ENCODE results near the gene ZNF488.
A peak's percentile ranks its signal among the peaks of the same experiment; 100 is the strongest.

ZNF488 gene, protein sequence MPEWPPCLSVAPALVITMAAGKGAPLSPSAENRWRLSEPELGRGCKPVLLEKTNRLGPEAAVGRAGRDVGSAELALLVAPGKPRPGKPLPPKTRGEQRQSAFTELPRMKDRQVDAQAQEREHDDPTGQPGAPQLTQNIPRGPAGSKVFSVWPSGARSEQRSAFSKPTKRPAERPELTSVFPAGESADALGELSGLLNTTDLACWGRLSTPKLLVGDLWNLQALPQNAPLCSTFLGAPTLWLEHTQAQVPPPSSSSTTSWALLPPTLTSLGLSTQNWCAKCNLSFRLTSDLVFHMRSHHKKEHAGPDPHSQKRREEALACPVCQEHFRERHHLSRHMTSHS

DNA sequence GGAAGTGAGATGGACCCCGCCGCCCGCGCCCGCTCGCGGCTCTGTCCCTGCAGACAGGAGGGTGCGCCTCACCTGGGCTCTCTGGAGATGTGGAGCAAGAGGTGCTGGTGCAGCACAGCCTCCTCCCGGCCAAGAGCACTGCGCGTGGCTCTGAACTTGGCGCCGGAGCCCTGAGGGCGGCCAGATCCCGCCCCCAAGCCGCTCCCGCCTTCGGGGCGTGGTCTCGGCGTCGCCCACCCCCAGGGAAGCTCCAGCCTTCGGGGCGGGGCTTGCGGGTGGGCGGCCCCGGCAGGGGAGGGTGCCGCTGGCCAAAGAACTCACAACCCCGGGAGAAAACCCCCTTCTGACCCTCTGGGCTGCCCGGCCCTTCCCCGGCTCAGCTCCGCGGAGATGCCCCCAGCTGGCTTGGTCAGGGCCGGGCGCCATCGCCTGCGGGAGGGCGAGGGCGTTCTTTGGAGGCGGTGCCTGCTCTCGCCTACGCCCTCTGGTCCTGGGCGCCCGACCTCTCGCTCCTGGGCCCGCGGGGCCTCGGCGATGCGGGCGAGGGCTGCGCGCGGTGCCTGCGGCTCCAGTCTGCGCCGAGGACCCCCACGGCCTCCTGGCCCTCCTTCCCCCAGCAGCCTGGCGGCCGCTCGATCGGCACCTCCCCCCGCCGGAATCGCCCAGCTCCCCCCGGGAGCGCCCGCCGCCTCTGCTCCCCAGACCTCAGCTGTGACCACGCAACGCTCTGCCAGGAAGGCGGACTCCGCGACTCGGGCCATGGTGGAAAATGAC lies at the start of gene ZNF488:
TSS of gene ZNF488 (minus strand) at position 146 of the 774 bp plus-strand sequence. CDS start 15,464 bp downstream, outside the sequence.
- H3K4me3 ChIP-seq (ENCODE audit: low read length): peak within 1 kb of the TSS; percentile 82
- no peaks in the 10 kb centered on the region for H3K9me3 ChIP-seq (ENCODE audit: control insufficient read depth, low read length)
- H3K36me3 ChIP-seq (ENCODE audit: control insufficient read depth, insufficient read depth, low read length, severe bottlenecking): no peaks in the 10 kb centered on the region
- no peaks in the 10 kb centered on the region for H3K4me1 ChIP-seq (ENCODE audit: control insufficient read depth, insufficient read depth, low read length)
- peak within 1 kb of the TSS; percentile 82 for H3K9ac ChIP-seq (ENCODE audit: low read length)
- H3K27me3 ChIP-seq (replicated peaks; ENCODE audit: control insufficient read depth, insufficient read depth, low read length): peaks cover 32% of the 10 kb centered on the region
- peak; percentile 90 for DNase-seq (ENCODE audit: low read depth)

DNA sequence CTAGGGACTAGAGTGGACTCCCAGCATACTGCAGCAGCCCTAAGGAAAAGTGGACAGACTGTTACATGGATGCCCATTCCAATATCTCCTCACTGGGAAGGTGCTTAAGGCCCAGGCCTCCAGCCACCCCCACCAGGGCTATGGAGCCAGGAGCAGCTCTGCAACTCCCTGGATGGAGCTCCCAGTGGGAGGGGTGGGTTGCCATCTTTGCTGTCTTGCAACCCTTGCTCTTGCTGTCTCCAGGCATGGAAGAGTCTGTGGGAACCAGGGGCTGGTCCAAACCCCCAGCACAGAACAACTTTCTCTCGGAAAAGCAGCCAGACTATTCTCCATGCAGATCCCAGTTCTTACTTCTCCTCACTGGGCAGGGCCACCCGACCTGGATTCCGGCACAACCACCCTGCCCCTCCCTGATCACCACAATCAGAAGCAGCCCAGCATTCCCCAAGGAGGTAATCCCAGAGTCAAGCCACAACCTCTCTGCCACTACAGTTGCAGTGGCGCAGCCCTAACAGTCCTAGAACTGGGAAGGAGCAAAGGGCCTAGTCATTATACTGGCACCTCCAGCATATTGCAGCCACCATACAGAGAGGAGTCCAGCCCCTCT lies 41.8 kb upstream of the ZNF488 start:
- no peaks in the 10 kb centered on the region for H3K9me3 ChIP-seq (ENCODE audit: control insufficient read depth, low read length)
- no peak for DNase-seq (ENCODE audit: low read depth)
- H3K36me3 ChIP-seq (ENCODE audit: control insufficient read depth, insufficient read depth, low read length, severe bottlenecking): no peaks in the 10 kb centered on the region
- no peak overlapping the region for H3K4me3 ChIP-seq (ENCODE audit: low read length)
- no peaks in the 10 kb centered on the region for H3K4me1 ChIP-seq (ENCODE audit: control insufficient read depth, insufficient read depth, low read length)
- no peaks in the 10 kb centered on the region for H3K27me3 ChIP-seq (replicated peaks; ENCODE audit: control insufficient read depth, insufficient read depth, low read length)
- H3K9ac ChIP-seq (ENCODE audit: low read length): no peak overlapping the region

DNA sequence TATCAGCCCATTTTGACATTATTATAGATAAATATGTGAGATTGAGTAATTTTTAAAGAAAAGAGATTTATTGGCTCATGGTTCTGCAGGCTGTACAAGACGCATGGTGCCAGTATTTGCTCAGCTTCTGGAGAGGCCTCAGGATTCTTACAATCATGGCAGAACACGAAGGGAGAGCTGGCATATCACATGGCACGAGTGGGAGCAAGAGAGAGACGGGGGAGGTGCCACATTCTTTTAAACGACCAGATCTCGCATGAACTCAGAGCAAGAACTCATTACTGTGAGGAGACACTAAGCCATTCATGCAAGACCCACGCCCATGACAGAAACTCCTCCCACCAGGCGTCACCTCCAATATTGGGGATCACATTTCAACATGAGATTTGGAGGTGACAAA lies 40.1 kb upstream of the ZNF488 start:
- Histone ChIP-seq H3K9me3 (ENCODE audit: control insufficient read depth, low read length) (no peaks in the 10 kb centered on the region), H3K4me3 (ENCODE audit: low read length) (no peak overlapping the region), H3K27me3 (replicated peaks; ENCODE audit: control insufficient read depth, insufficient read depth, low read length) (no peaks in the 10 kb centered on the region), H3K9ac (ENCODE audit: low read length) (no peak overlapping the region), H3K4me1 (ENCODE audit: control insufficient read depth, insufficient read depth, low read length) (no peaks in the 10 kb centered on the region), H3K36me3 (ENCODE audit: control insufficient read depth, insufficient read depth, low read length, severe bottlenecking) (no peaks in the 10 kb centered on the region)
- DNase-seq (ENCODE audit: low read depth): no peak

DNA sequence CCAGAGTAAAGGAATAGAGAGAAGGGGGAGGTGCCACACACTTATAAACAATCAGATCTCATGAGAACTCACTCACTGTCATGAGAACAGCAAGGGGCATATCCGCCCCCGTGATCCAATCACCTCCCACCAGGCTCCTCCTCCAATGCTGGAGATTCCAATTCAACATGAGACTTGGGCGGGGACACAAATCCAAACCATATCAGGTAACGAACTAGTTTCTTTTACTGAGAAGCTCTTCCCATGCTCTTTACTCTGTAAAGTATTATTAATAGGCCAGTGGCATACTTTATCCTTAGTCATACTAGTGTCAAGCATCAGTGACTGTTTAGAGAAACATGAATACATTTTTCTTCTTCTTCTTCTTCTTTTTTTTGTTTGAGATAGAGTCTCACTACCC lies 39.4 kb upstream of the ZNF488 start:
- Histone ChIP-seq H3K4me3 (ENCODE audit: low read length) (no peak overlapping the region), H3K9me3 (ENCODE audit: control insufficient read depth, low read length) (no peaks in the 10 kb centered on the region), H3K4me1 (ENCODE audit: control insufficient read depth, insufficient read depth, low read length) (no peaks in the 10 kb centered on the region), H3K9ac (ENCODE audit: low read length) (no peak overlapping the region), H3K27me3 (replicated peaks; ENCODE audit: control insufficient read depth, insufficient read depth, low read length) (no peaks in the 10 kb centered on the region), H3K36me3 (ENCODE audit: control insufficient read depth, insufficient read depth, low read length, severe bottlenecking) (no peaks in the 10 kb centered on the region)
- peak; percentile 8 for DNase-seq (ENCODE audit: low read depth)

DNA sequence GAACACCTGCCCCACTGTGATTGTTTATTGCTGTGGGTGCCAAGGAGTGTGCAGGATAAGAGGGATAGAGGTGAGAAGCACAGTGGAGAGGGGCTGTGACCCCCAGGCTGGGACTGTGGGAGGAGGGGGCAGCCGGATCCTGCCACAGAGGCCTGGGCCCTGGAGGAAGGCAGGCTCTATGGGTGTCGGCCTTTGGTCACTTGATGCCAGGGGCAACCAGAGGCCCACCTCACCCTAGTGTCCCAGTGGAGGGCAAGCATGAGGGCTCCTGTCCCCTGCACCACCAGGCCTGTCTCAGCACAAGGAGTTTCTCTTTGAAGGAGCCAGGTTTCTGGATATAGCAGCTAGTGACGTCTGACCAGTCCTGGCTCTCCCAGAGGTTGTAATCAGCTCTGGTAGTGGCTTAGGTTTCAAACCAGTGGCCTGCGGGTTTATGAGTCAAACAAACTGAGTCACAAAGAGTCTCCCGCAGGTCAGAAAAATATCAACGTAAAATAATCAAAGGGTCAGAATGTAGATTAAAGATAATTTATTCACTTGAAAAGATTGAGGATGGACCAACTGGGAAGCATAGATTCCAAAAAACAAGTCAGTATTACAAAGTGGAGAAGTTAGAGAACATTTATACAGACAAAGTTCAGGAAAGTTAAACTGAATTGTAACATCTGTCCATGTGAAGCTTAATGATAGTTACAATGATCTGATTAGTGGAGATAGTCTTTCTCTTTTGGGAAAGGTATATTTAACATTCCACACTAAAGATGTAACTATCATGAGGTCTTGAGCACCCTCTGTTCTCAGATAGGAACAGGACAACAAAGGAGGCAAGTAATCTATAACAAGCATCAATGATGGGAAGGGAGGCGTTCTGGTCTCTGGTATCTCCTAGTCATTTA lies 37.2 kb upstream of the ZNF488 start:
- H3K27me3 ChIP-seq (replicated peaks; ENCODE audit: control insufficient read depth, insufficient read depth, low read length): peaks cover under 1% of the 10 kb centered on the region
- no peak overlapping the region for H3K9ac ChIP-seq (ENCODE audit: low read length)
- H3K4me3 ChIP-seq (ENCODE audit: low read length): no peak overlapping the region
- no peaks in the 10 kb centered on the region for H3K4me1 ChIP-seq (ENCODE audit: control insufficient read depth, insufficient read depth, low read length)
- no peaks in the 10 kb centered on the region for H3K36me3 ChIP-seq (ENCODE audit: control insufficient read depth, insufficient read depth, low read length, severe bottlenecking)
- H3K9me3 ChIP-seq (ENCODE audit: control insufficient read depth, low read length): no peaks in the 10 kb centered on the region
- DNase-seq (ENCODE audit: low read depth): peak; percentile 61

DNA sequence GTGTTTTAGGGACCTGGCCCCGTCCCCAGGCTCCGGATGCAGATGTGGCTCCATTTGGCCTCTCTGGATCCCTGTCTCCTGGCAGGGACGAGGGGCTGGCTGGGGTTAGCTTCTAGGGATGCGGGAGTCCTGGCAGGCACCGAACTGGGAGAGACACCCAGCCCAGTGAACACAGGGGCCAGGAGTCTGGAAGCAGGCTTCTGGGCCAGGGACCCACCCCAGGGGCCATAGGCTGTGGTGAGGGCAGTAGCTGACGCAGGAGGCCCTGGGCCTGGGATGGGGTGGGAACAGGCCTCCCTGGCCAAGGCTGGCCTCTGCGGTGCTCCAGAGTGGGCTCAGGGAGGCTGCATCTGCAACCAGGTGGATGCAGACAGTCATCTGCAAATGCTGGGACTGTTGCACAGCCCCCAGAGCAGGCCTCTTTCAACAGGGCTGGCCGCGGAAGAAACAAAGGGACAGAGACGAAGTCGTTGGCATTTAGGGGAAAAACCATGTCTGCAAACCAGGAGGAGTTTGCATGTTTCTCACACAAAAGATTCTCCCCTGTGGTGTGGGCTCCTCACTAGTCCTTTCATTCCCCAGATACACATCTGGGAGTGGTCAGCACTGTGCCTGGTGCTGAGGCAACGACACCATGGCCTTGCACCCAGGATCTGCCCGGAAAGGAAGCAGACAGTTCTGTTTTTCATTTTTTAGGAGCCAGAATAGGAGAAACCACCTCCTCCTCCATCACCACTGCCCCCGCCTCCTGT lies 36.4 kb upstream of the ZNF488 start:
- DNase-seq (ENCODE audit: low read depth): no peak
- no peaks in the 10 kb centered on the region for H3K9me3 ChIP-seq (ENCODE audit: control insufficient read depth, low read length)
- no peaks in the 10 kb centered on the region for H3K36me3 ChIP-seq (ENCODE audit: control insufficient read depth, insufficient read depth, low read length, severe bottlenecking)

DNA sequence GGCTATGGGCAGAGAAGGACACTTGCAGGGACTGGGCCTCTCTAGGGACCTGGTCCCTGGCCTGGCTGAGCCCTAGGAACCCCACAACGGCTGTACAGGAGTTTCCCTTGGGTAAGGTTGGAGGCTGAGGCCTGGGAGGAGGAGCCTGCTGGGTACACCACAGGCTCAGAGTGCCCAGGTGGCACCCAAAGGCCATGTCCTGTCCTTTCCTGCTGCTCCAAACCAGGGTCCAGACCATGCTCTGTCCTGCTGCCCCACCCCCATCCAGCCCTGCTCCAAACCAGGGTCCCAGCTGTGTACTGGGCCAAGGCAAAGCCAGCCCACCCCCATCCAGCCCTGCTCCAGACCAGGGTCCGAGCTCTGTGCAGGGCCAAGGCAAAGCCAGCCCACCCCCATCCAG lies 35.3 kb upstream of the ZNF488 start:
- no peak overlapping the region for H3K4me3 ChIP-seq (ENCODE audit: low read length)
- H3K9me3 ChIP-seq (ENCODE audit: control insufficient read depth, low read length): no peaks in the 10 kb centered on the region
- H3K4me1 ChIP-seq (ENCODE audit: control insufficient read depth, insufficient read depth, low read length): no peaks in the 10 kb centered on the region
- no peak overlapping the region for H3K9ac ChIP-seq (ENCODE audit: low read length)
- H3K36me3 ChIP-seq (ENCODE audit: control insufficient read depth, insufficient read depth, low read length, severe bottlenecking): no peaks in the 10 kb centered on the region
- no peak for DNase-seq (ENCODE audit: low read depth)
- peaks cover 9% of the 10 kb centered on the region for H3K27me3 ChIP-seq (replicated peaks; ENCODE audit: control insufficient read depth, insufficient read depth, low read length)

More for the DNA sequence above, 36.4 kb upstream of the ZNF488 start:
- Histone ChIP-seq H3K4me3 (ENCODE audit: low read length) (no peak overlapping the region), H3K27me3 (replicated peaks; ENCODE audit: control insufficient read depth, insufficient read depth, low read length) (peaks cover 7% of the 10 kb centered on the region), H3K9ac (ENCODE audit: low read length) (no peak overlapping the region), H3K4me1 (ENCODE audit: control insufficient read depth, insufficient read depth, low read length) (no peaks in the 10 kb centered on the region)

DNA sequence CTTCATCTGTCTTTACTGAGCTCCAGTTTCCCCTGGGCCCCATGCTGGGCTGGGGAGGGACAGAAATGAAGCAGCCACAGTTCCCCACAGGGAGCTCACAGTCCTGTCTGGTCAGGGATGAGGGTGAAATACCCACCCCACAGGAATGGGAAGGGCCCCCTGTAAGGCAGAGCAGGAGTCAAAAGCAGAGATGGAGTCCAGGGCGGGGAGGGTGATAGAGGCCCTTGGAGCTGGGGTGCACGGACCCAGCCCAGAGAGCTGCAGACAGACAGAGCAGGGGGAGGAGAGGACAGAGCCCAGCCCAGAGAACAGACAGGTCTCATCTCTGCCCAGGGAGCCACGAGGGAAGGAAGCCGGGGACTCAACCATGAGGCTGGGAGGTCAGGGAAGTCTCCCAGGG lies 34.9 kb upstream of the ZNF488 start:
- no peak for DNase-seq (ENCODE audit: low read depth)

DNA sequence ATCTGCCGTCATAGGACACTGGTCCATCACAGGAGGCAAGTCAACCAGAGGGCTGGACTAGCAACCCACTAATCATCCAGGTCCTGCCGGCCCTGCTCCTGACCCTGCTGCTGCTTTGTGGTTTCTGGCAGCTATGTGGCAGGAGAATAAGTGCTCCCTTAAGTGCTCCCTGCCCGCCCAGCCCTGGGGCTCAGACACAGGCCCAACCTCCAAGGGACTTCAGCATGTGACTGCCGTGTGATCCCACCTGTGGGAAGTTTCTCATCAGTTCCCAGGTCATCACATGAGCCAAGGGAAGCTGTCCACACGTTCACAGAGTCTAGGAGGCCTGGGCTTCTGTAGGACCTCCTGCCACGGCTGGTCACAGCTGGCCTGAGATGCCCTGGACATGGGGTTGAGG lies 34.2 kb upstream of the ZNF488 start:
- H3K9me3 ChIP-seq (ENCODE audit: control insufficient read depth, low read length): no peaks in the 10 kb centered on the region
- H3K27me3 ChIP-seq (replicated peaks; ENCODE audit: control insufficient read depth, insufficient read depth, low read length): peaks cover 9% of the 10 kb centered on the region
- H3K4me1 ChIP-seq (ENCODE audit: control insufficient read depth, insufficient read depth, low read length): no peaks in the 10 kb centered on the region
- H3K4me3 ChIP-seq (ENCODE audit: low read length): no peak overlapping the region
- H3K36me3 ChIP-seq (ENCODE audit: control insufficient read depth, insufficient read depth, low read length, severe bottlenecking): no peaks in the 10 kb centered on the region
- no peak for DNase-seq (ENCODE audit: low read depth)
- H3K9ac ChIP-seq (ENCODE audit: low read length): no peak overlapping the region

More for the DNA sequence above, 34.9 kb upstream of the ZNF488 start:
- H3K27me3 ChIP-seq (replicated peaks; ENCODE audit: control insufficient read depth, insufficient read depth, low read length): peaks cover 9% of the 10 kb centered on the region
- no peaks in the 10 kb centered on the region for H3K9me3 ChIP-seq (ENCODE audit: control insufficient read depth, low read length)
- H3K9ac ChIP-seq (ENCODE audit: low read length): no peak overlapping the region
- no peaks in the 10 kb centered on the region for H3K36me3 ChIP-seq (ENCODE audit: control insufficient read depth, insufficient read depth, low read length, severe bottlenecking)
- H3K4me3 ChIP-seq (ENCODE audit: low read length): no peak overlapping the region
- no peaks in the 10 kb centered on the region for H3K4me1 ChIP-seq (ENCODE audit: control insufficient read depth, insufficient read depth, low read length)
